Stimulated activated CD4-positive, alpha-beta T cell treated with anti-CD3 and anti-CD28 coated beads, TNF-alpha, amount 100 ng/mL, for 4 hours (primary cell): Measurements from ENCODE around the gene LSMEM2.
"Not testable (repeated sequence)": the region's sequence is repeated elsewhere in the genome, so short reads cannot be mapped to it uniquely, and the experiment has no call there.

Source experiments
- DNase-seq, 3 experiments: peaks; one replicate each; pipeline ENCODE4 v3.0.0-alpha.2; 2020; ENCODE audit warnings: low read depth in 3 of 3

LSMEM2 gene

DNA sequence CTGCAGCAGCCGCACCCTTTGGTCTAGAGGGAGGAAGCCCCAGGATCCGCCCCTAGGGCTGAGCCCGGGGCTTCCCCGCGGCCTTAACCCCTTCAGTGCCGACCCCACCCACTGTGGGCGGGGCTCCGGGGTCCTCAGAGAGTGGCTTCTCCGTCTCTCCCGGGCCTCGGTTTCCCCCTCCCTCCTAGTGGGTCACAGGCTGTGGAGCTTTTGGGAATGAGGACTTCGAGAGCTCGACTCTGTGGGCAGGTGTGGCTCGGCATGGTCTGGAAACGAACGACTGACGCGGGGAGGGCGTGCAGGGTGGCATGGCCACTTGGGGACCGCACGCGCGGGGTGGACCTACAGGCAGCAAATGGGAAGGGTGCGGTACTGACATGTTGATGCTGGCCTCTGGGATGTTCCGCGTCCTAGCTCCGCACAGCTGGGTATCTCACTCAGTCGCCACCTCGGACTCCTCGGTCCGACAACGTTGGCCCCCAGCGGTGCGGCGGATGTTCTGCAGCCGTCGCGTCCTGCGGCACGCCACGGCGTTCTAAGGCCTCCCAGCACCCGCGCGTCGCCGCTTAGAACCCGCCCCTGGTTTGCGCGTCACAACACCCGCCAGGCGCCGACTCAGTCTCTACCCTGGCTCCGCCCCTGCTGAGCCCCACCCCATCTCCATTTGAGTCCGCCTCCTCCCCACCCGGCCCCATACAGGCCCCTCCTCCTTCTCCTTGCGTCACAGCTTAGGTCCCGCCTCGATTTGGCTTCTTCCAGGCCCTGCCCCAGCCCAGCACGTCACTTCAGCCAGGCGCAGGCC, 20.1 kb downstream of the LSMEM2 start, which contains the start of the genes HYAL3 and NAA80:
TSS of gene HYAL3 (minus strand) at position 570 of the 802 bp plus-strand sequence. CDS start 3,803 bp downstream, outside the sequence.
TSS of gene NAA80 (minus strand) at position 570 of the 802 bp plus-strand sequence. CDS start 1,942 bp downstream, outside the sequence.
- DNase-seq = peak; percentile 97 to 99 (median 98)

DNA sequence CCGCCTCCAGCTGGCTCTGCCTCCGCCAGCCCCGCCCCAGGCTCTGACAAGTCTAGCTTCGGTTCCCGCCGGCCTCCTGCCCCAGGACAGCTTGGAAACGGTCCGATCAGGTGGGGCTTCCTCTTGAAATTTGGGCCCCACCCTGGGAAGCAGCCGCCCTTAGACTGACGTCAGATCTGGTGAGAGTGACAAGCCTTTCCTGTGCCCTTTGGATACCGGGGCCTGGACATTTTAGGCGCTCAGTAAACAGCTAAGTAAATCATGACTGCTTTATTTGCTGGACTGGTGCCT, 20.7 kb downstream of the LSMEM2 start:
- DNase-seq = no peak

DNA sequence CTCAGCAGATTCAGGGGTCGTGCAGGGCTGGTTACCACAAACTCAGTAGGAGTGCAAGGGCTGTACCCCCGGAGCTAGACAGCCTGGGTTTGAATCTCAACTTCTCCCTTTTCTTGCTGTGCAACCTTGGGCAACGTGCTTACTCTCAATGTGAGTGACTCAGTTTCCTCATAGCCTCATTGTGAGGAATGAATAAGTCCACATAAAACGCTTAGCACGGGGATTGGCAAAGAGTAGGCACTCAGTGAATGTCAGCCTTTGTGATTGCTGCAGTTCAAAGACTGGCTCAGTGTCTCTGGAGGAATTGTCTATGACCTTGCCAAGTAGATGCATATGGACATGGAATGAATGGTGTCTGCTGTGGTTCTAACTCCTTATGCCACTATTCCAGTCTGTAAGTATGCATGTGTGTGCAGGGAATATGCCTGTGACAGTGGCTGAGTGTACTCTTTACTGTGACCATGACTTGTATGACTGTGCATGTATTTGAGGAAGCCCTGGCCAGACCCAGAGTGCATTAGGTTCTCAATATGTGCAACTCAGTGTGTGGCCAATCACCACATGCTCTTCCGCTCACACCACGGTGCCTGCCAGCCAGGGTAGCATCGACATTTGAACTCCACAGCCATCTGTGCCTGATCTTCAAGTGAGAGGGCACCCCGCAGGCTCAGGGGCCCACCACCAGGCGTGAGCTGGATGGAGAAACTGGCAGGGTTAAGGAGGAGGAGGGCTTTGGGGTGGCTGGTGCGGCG, 21.2 kb downstream of the LSMEM2 start:
- DNase-seq = no peak

DNA sequence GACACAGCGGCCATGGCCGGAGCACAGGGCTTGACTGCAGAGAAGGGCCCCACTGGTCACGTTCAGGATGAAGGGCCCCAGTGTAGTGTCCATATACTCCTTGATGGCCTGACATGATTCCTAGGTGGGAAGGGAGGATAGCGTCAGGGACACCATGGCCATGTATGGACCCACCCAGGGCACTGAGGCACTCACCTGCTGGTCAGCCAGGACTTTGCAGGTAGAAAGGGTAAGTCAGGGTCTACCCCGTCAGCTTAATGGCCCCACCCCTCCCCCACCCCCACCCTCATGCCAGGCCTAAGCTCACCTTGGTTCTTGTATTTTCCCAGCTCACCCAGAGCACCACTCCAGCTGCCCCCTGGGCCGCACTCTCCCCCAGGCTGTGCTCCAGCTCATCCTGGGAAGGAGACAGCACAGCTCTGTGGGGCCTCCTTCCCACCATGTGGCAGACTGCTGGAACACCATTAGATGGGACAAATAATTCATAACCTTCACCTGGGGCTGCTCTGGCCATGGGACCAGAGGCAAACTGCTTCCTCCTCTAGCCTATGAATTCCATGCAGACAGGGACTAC, 21.9 kb downstream of the LSMEM2 start:
- no peak for DNase-seq

DNA sequence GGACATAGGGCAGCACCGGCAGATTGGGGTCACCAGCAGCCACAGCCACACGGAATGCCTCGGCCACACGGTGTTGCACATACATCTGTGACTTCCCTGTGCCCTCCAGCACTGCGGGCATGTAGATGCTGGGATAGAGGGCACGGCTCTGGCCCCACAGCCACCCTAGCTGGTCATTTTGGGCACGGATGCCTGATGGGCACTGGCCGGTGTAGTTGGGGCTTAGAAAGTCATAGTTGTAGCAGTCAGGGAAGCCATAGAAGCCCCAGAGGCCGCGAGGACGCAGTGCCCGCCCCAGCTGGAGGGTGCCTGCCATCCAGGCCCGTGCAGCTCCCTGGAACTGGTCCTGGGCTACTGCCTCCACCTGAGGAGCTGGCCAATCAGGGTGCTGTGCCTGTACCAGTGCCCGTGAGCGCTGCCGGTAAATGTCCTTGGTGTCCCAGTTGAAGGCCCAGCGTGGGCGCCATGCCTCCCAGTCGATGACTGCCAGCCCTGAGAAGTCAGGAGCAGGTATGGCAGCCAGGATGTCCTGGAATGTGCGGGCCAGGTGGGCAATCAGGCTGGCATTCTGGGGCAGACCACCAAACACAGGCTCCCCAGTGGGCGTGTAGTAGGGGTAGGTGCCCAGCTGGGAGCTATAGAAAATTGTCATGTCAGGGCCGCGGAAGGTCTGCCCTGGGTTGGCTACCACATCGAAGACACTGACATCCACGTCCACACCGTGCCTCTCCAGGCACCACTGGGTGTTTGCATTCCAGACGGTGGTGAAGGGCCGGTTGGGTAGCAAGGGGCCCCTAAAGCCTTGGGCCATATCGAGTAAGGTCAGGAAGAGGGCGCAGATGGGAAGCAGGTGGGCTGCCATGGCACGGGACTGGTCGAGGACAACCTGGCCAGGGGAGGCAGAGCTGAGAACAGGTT, 23.5 kb downstream of the LSMEM2 start:
- no peak for DNase-seq

GRCh38 chr3:50303013-50303815, 24.3 kb downstream of the LSMEM2 start, which contains the start of gene HYAL1:
Gene HYAL1 (minus strand): TSS chr3:50303574. CDS start chr3:50302956, 618 bp downstream.
- no peak for DNase-seq

- no peak for DNase-seq
These were observed 25.7 kb downstream of the LSMEM2 start for GRCh38 chr3:50304601-50305000.

GRCh38 chr3:50312041-50312440, 33.2 kb downstream of the LSMEM2 start:
- not testable (repeated sequence) for DNase-seq

DNA sequence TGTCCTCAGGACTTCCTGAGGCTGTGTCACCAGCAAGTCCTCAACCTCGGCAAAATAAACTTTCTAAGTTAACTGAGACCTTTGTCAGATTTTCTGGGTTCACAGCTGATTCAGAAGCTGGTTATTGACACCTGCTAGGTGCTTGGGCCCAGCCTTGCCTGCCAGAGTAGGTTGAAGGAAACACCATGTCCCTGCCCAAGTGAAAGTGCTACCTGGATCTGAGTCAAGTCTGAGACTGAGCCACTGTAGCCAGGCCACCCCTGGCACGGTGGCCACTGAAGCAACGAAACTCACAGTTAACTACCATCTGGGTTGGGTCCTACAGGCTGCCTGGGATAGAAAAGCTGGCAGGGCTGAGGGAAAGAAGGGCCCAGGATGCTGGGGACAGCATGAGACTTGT, 35.5 kb downstream of the LSMEM2 start:
- DNase-seq = no peak

DNA sequence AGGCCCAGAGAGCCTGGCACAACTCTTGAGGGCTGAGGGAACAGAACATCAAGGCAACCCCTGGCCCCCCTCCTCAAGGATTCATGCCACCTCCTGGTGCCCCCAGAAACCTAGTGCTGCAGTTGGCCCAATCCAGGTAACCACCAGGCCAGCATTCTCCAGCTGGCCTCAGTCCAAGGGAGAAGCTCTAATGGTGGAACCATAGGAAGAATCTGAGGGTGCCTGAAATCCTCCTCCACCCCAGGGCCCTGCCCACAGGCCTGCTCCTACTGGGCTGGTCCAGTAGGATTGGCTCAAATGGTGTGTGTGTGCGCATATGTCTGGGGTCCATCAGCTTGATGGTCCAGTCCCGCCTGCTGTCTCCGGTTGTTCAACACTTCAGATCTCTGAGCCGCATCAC, 35.9 kb downstream of the LSMEM2 start:
- no peak for DNase-seq

DNA sequence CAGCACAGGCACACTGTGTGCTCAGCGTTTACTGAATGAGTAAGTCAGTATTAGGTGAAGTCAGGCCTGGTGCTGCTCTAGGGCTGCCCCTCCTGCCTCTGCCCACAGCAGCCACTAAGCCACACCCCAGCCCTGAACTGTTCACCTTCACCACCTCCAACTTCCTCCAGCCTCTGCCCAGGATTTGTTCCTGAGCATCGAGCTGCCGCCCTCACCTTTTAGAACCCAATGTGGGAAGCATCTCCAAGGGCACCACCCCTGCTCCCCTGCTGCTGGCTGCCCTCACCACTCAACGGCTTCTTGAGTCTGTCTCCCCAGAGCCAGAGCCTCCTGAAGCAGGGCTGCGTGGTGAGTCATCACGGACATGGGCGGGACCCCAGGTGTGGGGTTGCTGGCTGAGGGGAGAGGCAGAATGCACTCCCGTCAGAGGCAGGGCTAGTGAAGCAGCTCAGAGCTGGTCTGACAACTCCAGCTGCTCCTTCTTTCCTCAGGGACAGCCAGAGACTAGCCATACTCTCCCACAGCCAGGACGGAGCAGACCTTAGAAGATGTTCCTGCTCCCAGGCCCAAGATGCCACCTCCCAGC, 37.9 kb downstream of the LSMEM2 start:
- peak in 1 of 3 experiments; percentile 62 for DNase-seq

GRCh38 chr3:50317300-50317699, 38.4 kb downstream of the LSMEM2 start:
- no peak for DNase-seq

GRCh38 chr3:50318163-50318562, 39.3 kb downstream of the LSMEM2 start:
- no peak for DNase-seq

- no peak for DNase-seq
These were observed 39.7 kb downstream of the LSMEM2 start for GRCh38 chr3:50318615-50319014.

GRCh38 chr3:50319181-50319893, 40.5 kb downstream of the LSMEM2 start:
- DNase-seq = no peak

DNA sequence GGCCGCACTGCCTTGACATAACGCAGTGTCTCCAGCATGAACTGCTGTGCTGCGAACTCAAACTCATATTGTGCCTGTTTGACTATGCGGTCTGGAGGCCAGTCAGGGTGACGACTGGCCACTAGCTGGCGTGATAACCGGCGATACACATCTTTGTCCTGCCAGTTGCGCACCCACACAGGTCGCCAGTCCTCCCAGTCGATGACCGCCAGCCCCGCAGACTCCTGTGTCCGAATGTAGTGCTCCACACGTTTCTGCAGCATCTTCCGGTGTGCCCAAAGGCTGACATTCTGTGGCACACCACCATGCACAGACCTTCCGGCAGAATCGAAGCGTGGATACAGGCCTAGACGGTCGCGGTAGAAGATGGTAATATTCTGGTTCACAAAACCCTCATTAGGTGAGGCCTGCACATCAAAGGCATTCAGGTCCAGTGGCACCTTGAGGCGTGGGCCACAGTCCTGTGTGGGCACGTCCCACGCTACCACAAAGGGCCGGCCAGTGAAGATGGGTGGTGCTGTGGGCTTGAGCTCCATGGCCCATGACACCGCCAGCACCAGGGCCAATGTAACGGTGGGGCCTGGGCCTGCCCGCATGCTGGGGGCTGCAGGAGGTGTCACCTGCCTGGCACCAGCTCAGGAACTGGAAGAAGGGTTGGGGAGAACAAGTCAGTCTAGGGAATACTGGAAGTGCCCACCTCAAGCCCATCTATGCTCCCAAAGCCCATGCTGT, 41.2 kb downstream of the LSMEM2 start:
- no peak for DNase-seq

- DNase-seq = peak in 2 of 3 experiments; percentile 43 to 54
These were observed 42.0 kb downstream of the LSMEM2 start for GRCh38 chr3:50320853-50321335.

DNA sequence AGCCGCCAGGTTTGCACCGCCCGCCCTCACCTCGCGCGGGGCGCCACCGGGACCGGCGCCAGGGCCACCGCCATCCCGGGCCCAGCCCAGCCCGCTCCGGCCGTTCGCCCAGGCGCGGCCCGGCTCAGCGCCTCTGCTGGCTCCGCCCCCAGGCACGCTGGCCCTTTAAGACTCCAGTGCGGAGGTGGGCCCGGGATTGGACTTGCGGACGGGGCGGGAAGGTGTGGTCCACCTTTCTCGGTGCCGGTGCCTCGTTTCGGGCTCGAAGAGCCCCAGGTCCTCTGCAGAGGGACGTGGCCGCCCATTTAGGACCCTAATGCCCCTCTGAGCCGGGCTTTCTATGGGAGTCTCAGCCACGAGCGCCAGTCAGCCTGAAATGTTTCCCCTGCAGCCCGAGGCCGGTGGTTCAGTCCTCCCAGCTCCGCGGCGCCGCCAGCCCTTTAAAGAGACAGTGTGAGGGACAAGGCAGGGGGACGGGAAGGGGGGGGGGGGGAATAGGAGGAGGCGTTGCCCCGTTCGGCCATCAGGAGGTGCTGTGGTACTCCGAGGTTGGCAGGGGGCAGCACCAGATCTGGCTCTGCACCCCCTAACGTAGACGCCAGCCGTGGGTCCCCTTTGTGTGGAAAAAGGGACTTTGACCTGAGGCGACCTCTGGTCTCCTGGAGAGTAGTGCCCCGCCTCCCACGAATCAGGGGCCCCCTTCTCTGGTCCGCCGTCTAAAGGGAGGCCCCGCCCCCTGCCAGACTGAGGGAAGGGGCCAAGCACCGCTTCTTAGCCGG, 42.6 kb downstream of the LSMEM2 start:
- DNase-seq = peak; percentile 69 to 84 (median 70)
